Measurements from ENCODE around the gene SNF8. TPM values are rescaled to one million over a fixed set of nuclear protein-coding genes. Genes with fewer than 3 reads are reported as not detected.

The SNF8 gene
- total and polyA plus RNA-seq, 9 of the 15 experiments (the other 6 are each of a cell fraction or from before 2014, with no cell fraction given) = 6.9 to 149 (median 117) TPM

DNA sequence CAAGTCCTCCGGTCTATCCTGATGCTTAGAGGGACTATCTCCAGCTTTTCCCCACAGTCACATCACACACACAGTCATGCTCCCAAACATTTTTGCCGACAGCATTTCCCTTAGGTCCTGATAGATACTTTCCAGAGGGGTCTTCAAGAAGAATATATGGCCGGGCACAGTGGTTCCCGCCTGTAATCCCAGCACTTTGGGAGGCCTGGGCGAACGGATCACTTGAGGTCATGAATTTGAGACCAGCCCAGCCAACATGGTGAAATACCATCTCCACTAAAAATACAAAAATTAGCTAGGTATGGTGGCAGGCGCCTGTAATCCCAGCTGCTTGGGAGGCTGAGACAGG is 28.1 kb upstream of the SNF8 start (continued):
- TF ChIP-seq, protein P1, sequence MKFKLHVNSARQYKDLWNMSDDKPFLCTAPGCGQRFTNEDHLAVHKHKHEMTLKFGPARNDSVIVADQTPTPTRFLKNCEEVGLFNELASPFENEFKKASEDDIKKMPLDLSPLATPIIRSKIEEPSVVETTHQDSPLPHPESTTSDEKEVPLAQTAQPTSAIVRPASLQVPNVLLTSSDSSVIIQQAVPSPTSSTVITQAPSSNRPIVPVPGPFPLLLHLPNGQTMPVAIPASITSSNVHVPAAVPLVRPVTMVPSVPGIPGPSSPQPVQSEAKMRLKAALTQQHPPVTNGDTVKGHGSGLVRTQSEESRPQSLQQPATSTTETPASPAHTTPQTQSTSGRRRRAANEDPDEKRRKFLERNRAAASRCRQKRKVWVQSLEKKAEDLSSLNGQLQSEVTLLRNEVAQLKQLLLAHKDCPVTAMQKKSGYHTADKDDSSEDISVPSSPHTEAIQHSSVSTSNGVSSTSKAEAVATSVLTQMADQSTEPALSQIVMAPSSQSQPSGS (CRISPR knock-in tag; IDR thresholded peaks at IDR 0.05) = no peak
- TF ChIP-seq ZNF217 (CRISPR knock-in tag; IDR thresholded peaks at IDR 0.05) (no peak), NCOA2 (IDR thresholded peaks at IDR 0.05; ENCODE audit: partially characterized antibody in 2 of 2) (no peak), TAF7 (tag; IDR thresholded peaks at IDR 0.05) (no peak), CBX5 (IDR thresholded peaks at IDR 0.05; ENCODE audit: borderline replicate concordance, low read depth) (no peak), TEAD1 (CRISPR knock-in tag; IDR thresholded peaks at IDR 0.05) (0 out of 4 replicates have a peak, but pooled peaks of 1 of the 2 experiments have one; percentile 8), KLF16 (IDR thresholded peaks at IDR 0.05) (no peak), ELF2 (CRISPR knock-in tag; IDR thresholded peaks at IDR 0.05) (no peak), MIER1 (IDR thresholded peaks at IDR 0.05; ENCODE audit: low read depth) (0 out of 2 replicates have a peak, but pooled peaks have one; percentile 22), SMARCA5 (IDR thresholded peaks at IDR 0.05) (peak; percentile 5; the same call in 1 of the 2 replicates), CHD2 (IDR thresholded peaks at IDR 0.05; ENCODE audit: low read depth, low read length) (no peak), ZNF384 (IDR thresholded peaks at IDR 0.05; ENCODE audit: low read depth, low read length) (no peak), KLF1 (tag; IDR thresholded peaks at IDR 0.05) (no peak)
- TF ChIP-seq, protein P2, sequence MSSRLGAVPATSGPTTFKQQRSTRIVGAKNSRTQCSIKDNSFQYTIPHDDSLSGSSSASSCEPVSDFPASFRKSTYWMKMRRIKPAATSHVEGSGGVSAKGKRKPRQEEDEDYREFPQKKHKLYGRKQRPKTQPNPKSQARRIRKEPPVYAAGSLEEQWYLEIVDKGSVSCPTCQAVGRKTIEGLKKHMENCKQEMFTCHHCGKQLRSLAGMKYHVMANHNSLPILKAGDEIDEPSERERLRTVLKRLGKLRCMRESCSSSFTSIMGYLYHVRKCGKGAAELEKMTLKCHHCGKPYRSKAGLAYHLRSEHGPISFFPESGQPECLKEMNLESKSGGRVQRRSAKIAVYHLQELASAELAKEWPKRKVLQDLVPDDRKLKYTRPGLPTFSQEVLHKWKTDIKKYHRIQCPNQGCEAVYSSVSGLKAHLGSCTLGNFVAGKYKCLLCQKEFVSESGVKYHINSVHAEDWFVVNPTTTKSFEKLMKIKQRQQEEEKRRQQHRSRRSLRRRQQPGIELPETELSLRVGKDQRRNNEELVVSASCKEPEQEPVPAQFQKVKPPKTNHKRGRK (tag; IDR thresholded peaks at IDR 0.05) = no peak
- TF ChIP-seq, protein P3, sequence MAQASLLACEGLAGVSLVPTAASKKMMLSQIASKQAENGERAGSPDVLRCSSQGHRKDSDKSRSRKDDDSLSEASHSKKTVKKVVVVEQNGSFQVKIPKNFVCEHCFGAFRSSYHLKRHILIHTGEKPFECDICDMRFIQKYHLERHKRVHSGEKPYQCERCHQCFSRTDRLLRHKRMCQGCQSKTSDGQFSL (CRISPR knock-in tag; IDR thresholded peaks at IDR 0.05) = no peak
- TF ChIP-seq, protein P3 (tag; IDR thresholded peaks at IDR 0.05) = no peak
